ENCODE data around the gene ATP5F1B.

ATP5F1B gene

GRCh38 chr12:56616244-56616643 lies 29.5 kb downstream of the ATP5F1B start:
- no peak for DNase-seq

DNA sequence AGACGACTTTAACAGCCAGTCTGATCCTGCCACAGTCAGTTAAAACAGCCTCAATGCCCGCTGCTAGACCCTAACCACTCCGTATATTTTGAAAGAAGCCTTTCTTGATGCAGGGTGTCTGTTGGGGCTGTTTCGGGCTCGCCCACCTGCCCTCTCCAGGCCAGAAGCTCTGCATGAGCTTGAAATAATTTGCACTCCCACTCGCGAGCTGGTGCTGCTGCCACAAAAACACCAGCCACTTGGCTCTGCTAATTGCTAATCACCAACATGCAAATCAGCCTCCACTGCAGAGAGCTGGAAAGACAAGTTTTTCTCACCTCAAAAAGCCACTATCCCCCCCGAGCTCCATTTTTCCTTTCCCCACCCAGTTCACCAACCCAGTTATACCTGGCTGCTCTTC lies 31.2 kb downstream of the ATP5F1B start:
- peak in 1 of 2 experiments; percentile 26 for DNase-seq

DNA sequence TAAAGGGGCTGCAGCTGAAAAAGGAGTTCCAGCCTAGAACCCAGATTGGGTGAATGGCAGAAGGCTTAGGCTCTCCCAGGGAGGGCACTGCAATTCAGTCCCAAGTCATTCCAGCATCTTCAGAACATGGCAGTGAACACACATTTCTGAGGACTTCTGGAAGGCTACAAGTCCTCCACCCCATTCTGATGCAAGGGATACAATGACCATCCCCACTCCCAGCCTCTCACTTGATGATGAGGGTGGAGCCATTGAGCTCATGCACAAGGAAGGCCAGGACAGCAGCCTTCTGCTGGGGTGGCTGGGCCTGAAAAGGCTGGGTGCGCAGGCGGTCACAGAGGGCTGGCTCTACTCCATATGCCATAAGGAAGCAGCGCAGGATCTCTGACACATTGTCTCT lies 41.4 kb downstream of the ATP5F1B start:
- no peak for DNase-seq

GRCh38 chr12:56602239-56602638 lies 43.5 kb downstream of the ATP5F1B start:
- no peak for DNase-seq

- peak in 1 of 2 experiments; percentile 9 for DNase-seq
Measured at GRCh38 chr12:56601503-56601902, 44.3 kb downstream of the ATP5F1B start.

DNA sequence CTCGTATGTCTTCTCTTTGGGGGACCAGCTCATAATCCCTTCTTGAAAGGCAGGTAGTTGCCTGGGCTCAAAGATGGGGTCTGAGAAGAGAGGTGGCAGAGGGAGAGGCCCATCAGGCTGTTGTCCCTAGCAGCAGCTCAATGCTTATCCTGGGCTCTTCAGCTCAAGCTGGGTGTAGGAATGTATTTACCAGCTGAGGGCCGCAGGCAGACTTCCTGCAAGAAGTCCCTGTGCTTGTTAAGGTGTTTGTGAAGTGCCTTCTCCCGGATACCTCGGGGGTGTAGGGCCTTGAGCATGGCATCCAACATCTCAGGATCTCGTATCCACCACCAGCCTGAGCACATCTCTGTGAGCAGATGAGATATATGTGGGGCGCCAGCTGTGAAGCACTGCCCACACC lies 45.0 kb downstream of the ATP5F1B start:
- no peak for DNase-seq

DNA sequence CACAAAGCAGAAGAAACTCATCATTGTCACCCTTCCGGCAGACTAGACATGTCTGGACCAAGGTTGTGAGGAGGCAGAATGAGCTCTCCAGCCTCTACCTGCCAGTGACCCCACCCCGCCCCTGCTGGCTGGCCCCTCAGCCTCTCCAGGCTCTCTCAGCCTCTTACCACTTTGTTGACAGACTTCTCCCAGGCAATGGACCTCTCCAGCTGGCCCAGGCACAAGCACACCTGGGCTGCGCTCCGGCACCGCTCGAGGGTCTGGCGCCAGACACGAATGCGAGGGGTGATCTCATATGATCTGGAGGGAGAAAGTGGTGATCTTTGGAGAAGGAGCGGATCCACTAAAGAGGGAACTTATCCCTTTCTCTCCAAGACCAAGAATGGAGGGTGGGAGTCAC lies 46.0 kb downstream of the ATP5F1B start:
- DNase-seq: no peak

DNA sequence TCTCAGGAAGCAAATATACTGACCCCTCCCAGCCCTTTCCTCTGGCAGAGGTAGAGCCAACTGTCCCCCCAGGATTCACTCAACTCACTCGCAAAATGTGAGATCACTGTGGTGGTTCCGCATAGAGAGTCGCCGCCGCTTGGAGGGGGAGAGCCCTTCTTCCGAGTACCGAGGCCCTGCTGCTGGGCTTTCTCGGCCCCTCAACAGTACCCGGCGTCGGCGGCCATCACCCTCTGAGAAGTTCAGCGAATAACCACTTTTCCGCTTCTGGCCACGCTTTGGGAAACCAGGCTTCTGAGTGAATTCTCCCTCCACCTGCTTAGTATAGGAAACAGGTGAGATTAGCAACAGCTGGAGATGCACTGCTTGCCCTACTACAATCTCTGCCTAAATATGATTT lies 46.7 kb downstream of the ATP5F1B start:
- DNase-seq: no peak

GRCh38 chr12:56596815-56597214 lies 49.0 kb downstream of the ATP5F1B start:
- DNase-seq: no peak

GRCh38 chr12:56593909-56594621 lies 51.7 kb downstream of the ATP5F1B start:
- DNase-seq: peak; percentile 13 to 78

DNA sequence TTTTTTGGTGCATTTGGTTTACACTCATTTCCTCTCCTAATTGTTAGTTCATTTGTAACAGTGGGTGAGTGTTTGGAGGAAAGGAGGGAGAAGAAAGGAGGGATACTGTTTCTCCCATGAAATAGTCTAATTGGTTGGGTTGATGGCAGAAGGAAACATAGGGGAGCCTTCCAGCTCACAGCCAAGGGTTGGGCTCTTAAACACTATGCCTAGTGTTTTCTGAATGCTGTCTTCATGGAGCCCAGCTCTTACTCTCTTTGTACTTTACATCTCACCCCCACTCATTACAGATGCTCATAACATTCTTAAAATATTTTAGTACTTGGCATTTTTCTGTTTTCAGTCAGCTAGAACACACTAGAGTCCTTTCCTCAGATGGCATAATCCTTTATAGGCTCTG lies 53.8 kb downstream of the ATP5F1B start:
- no peak for DNase-seq

GRCh38 chr12:56591126-56591525 lies 54.7 kb downstream of the ATP5F1B start:
- DNase-seq: peak; percentile 66 to 75

- peak in 1 of 2 experiments; percentile 24 for DNase-seq
Measured at GRCh38 chr12:56590237-56590830, 55.5 kb downstream of the ATP5F1B start.

GRCh38 chr12:56589783-56590182 lies 56.0 kb downstream of the ATP5F1B start:
- no peak for DNase-seq
